GM12874 (cell line): ENCODE data around the gene PRKCA.

Experiments used
- TF ChIP-seq, protein P1 (sequence below): IDR thresholded peaks from 2 replicates; pipeline ENCODE4 v1.5.1; 2011; ENCODE audit warnings: low read depth, mild to moderate bottlenecking, control low read depth, low read length, moderate library complexity; ENCODE audit not compliant: insufficient read depth

PRKCA gene

GRCh38 chr17:66720027-66720426 lies 417.6 kb downstream of the PRKCA start:
- TF ChIP-seq, protein P1, sequence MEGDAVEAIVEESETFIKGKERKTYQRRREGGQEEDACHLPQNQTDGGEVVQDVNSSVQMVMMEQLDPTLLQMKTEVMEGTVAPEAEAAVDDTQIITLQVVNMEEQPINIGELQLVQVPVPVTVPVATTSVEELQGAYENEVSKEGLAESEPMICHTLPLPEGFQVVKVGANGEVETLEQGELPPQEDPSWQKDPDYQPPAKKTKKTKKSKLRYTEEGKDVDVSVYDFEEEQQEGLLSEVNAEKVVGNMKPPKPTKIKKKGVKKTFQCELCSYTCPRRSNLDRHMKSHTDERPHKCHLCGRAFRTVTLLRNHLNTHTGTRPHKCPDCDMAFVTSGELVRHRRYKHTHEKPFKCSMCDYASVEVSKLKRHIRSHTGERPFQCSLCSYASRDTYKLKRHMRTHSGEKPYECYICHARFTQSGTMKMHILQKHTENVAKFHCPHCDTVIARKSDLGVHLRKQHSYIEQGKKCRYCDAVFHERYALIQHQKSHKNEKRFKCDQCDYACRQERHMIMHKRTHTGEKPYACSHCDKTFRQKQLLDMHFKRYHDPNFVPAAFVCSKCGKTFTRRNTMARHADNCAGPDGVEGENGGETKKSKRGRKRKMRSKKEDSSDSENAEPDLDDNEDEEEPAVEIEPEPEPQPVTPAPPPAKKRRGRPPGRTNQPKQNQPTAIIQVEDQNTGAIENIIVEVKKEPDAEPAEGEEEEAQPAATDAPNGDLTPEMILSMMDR, result no peak

- TF ChIP-seq, protein P1, result no peak
Measured at GRCh38 chr17:66720567-66720966, 418.2 kb downstream of the PRKCA start.

- TF ChIP-seq, protein P1, result no peak
Measured at GRCh38 chr17:66722341-66722740, 419.9 kb downstream of the PRKCA start.

DNA sequence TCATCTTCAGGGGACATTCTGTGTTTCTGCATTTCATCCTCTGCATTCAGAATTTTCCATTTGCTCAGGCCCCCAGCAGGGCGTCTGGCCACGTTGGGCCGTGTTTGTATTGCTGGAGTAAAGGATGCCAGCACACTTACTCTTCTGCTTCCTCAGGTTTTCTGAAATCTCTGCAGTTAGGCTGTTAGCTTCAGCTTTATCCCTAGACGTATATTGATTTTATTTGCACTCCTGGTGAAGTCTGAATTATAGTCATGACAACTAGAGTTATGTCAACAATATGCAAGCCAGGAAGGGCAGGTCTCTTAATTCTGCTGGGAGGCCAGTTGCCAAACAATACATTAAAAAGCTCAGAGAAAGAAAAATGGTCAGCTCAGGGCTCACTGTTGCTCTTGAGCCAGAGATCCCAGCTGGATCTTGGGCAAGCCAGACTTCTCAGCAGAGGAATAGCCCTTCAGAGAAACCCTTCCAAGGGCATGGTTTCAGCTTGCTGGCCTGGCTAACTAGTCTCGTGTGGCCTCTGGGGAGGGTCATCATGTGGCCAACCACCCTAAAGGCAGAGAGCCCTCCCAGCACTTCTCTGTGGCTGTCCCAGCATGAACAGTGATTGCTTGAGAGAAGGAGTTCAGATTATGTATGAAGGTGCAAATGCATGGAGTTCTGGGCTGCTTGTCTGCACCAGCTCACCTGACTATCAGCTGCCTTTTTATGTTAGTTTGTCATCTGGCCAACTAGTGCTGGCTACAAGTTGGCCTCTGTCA lies 422.3 kb downstream of the PRKCA start:
- TF ChIP-seq, protein P1, result no peak

GRCh38 chr17:66725956-66726355 lies 423.5 kb downstream of the PRKCA start:
- TF ChIP-seq, protein P1, result no peak

DNA sequence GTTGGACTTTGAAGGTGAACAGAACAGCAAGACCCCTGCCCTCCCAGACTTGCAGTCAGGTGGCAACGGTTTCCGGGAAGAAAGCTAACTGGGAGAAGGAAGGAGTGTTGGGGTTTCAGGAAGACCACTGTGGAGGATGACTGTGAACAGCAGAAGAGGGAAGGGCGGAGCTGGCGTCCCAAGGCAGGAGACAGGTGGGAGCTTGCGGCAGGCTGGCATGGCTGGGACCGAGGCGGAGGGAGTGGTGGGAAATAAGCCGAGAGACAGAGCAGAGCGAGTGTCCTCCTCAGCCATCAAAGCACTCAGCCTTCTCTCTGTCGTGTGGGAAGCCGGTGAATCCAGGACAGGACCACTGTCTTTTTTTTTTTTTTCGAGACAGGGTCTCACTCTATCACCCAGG lies 424.0 kb downstream of the PRKCA start:
- TF ChIP-seq, protein P1, result no peak

GRCh38 chr17:66726846-66727245 lies 424.4 kb downstream of the PRKCA start:
- TF ChIP-seq, protein P1, result no peak
